GM23248 (cell line): ENCODE results near the gene ARMH4.

Source experiments
- EZH2 ChIP-seq: fragments of 200-600 bp; sonication (generic); IDR thresholded peaks from 2 replicates; pipeline ENCODE4 v1.6.1; 2018; ENCODE audit warnings: antibody characterized with exemption, mild to moderate bottlenecking; ENCODE audit not compliant: insufficient read depth, poor library complexity, severe bottlenecking
- EZH2phosphoT487 ChIP-seq: fragments of 200-600 bp; sonication (generic); IDR thresholded peaks from 2 replicates; pipeline ENCODE4 v1.6.1; 2018; ENCODE audit warnings: antibody characterized with exemption, moderate library complexity, mild to moderate bottlenecking, low read depth; ENCODE audit not compliant: insufficient read depth

DNA sequence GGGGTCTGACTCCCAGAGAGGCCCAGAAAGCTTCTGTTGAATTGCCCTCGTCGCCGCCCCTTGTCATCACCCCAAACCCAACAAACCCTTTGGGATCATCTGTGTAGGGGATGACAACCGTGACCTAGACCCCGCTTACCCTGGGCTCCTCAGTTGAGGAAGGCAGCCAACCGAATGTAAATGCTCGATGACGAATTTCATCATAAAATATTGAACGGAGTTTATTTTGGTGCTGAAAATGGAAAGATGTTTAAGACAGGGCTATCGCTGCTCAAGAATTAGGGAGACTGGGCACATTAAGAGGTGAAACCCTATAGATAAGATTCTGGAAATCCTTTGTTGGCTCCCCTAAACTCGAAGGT is 48.4 kb upstream of the ARMH4 start:
- TF ChIP-seq EZH2 (no peak), EZH2phosphoT487 (no peak)
